Stimulated activated CD4-positive, alpha-beta T cell treated with anti-CD3 and anti-CD28 coated beads, Interleukin-4, amount 100 ng/mL, for 1 hour (primary cell): ENCODE results near the gene PRG2.

ENCODE experiments used
- DNase-seq: peaks from one replicate; pipeline ENCODE4 v3.0.0-alpha.2; 2020

PRG2 gene

DNA sequence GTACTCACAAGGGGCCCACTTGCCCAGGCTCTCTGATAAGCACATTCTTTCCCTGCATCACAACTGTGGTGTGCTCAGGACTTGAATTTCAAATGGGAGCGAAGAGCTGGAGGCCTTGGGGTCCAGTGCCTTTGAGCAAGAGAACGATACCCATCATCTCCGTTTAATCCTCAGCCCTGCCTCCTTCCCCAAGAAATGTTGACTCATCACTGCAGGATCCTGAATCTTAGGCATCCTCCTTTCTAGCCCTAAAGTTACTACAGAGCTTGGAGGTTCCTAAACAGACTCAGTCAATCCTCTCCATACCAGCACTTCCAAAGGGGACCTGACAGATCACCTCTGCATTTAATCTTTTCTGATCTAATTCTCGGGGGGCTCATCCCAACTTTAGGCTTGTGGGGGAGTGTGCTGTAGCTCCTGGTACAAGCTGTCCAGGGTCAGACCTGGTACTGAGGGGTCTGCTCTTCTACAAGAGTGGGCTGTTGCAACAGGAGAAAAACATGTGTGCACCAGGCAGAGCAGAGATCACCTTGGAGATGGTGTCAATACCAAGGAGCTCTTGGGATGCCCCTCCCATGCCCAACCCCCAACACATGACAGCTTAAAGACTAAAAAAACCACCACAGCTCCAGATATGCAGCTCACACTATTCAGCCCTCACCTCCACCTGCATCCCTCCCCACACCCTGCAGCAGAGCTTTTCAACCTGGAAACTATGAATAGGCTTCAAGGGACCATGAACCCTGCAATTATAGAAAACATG, 3.9 kb upstream of the PRG2 start:
- no peak for DNase-seq

DNA sequence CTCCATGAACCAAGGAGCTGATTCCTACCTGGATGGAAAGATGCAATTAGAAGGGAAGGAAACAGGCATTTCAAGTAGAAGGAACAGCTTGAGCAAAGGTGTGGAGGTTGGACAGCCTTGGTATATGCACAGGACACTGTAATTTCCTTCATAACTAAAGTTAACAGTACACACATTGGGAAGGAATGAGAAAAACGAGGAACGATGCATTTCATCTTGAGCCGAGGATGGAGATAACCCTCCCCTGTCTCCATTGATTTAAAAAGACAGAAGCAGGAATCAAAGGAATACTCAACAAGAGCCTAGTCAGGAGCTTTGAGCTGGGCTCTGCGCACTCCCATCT, 2.3 kb upstream of the PRG2 start:
- DNase-seq, result no peak

DNA sequence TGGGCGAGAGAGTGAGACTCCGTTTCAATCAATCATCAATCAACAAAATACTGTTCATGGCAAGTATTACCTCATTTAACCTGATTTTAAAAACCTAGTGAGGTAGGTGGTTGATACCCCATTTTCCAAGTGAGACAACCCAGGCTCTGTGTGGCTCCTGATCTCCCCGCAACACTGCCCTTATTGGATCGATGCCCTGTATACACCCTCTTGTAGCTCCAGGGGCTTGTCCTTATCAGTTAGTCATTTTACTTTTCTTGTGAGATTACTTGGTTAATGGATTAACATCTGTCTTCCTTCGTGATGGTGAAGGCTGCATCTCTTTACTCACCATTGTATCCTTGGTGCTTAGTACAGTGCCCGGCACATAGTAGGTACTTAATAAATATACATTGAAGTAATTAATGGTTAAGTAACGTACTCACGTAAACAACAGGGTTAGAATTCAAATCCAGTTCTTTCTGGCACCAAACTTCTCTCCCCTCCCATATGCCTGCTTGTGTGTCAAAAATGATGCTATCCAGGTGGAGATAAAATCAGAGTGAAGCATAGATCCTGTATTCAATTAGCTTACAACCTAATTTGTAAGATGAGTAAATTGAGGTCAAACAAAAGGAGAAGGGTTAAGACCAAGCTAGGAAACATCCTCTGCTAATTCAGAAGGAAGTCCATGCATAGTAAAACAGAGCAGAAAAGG, 1.8 kb upstream of the PRG2 start:
- no peak for DNase-seq

DNA sequence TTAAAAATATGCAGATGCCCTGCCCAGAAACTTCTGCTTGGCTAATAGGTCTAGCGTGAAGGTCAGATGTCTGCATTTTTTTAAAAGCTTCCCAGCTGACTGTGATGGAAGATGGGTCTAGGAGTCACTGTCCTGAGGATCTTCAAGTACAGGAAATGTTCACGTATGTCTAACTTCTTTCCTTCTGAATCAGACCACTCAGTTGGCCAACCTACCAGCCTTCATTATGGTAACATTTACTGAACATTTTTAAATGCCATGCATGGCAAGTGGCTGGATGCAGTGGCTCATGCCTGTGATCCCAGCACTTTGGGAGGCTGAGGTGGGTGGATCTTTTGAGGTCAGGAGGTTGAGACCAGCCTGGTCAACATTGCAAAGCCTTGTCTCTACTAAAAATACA, 1.1 kb upstream of the PRG2 start:
- no peak for DNase-seq

DNA sequence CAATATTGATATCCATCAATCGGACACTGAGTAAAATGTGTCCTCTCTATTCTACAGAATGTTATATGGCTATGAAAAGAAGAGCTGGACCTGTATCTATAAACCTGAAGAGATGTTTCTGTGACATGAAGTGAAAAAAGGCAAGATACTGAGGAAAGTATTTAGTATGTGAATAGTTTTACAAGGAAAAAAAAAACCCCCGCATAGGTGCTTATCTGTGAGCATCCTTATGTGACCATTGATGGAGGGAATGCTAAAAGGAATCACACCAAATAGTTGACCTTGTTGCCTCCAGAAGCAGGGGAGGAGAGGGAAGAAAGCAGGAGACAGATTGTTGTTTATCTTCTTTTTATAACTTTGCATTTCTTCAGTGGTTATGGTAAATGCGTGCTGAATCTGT, 661 bp upstream of the PRG2 start:
- DNase-seq, result no peak

DNA sequence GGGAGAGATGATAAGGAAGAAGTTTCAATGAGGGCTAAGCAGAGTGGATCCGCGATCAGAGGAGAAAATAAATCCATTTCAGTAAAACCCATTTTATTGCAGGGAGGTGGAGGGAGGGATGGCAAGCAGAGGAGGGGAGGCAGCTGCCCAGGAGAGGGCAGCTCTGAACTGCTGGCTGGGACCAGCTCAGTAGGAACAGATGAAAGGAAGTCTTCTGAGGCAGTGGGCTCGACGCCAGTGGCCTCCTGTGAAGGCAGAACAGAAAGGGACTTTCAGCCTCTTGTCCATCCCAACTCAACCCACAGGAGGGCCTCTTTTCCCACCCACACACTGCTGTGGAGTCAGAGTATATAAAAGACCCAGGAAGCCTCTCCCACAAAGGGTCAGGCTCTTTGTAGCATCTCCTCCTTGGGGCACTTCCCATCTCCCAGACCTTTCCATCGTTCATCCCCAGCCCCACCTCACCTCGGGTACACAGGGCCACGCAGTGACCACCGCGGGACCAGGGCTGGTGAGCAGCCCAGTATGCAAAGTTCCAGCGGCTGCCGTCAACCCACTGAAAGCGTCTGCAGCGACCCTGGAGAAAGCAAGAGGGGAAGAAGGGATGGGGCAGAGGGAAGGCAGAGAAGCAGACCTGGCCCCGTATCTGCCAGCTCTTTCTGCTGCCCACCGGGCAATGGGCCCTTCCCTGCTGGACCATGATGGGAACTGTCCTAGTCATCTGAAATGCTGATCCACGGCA, 3.0 kb downstream of the PRG2 start:
- no peak for DNase-seq

DNA sequence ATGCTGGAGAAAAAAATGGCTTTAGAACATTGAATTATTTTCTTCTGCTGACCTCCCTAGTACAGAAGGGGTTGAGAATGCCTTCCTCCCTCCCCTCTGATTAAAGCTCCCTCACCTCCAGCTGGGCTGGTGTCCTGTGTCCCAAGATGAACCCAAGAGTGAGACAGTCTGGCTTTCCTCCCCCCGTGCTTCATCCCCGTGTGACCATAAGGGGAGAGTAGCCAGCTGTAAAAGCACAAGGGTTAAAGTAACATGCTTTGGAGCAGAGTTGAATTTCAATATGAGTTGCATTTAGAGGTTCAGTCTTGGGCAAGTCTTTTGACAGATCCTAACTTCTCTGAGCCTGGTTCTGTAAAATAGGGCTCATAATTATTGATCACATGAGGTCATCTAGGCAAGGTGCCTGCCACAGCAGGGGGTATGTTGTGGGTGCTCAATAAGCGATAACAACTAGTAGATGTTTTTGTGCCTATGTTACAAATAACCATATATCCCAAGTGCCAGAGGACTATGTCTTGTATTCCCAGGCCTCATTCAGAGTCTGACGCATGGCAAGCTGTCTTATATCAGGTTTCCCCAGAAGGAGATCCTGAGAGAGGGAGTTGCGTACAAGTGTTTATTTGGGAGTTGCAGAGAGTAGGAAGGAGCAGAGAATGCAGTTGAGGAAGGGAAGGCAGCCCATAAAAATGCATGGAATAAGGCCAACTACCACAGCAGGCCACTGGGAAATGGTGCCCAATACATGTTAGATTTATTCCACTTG, 4.1 kb downstream of the PRG2 start:
- no peak for DNase-seq

DNA sequence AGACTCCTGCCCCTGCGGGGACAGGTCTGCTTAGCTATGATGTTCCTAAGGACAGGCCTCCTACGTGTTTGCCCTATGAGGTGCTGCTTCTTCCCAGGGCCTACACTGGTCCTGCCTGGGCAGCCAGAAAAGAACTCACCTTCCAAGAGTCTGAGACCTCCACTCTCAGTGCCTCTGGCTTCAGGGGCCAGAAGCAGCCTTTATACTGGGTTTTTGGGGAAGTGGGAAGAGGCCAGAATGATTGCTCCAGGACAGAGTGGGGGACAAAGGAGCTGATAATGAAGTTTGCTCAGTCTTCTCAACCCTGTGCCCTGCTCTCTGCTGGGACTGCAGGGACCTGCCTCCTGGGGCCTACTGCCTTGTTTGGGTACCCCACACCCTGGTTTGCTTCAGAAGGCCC, 9.5 kb downstream of the PRG2 start, which contains the start of gene PRG3:
Gene PRG3, minus strand, starts transcription at position 176 of the 400 bp plus-strand sequence. CDS start 442 bp downstream, outside the sequence.
- no peak for DNase-seq

DNA sequence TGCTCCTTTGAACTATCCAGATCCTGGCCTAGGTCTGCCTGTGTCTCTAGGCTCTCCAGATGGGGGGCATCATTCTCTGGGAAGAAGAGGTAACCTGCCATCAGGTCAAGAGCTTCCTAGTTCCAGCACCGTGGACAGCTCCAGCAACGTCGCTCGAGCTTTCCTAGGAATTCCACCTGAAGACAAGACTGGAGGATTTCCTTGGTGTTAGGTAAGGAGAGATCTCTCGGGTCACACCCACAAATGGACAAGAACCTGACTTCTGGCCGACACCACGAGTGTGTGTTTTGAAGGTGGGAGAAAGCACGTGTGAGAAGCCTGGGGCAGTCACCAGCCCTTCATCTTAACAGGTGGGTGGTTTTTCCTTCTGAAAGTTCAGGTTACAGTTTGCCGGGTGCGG, 10.7 kb downstream of the PRG2 start:
- no peak for DNase-seq

DNA sequence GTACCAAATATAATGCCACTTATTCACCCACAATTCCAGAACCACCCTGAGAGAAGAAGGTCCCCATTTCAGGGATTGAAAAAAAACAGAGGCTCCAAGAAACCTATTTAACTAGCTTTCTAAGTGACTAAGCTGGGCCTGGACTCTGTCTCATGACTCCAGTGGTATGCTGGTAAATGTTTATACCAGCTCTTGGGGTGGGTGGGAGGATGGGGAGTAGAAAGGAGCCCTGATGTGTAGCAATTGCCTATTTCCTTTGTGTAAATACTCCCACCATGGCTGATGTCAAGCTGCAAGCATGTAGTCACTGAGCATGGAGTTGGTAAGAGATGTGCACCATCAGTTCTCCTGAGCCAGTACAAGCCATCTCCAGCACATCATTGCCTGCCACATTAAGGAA, 12.3 kb downstream of the PRG2 start:
- DNase-seq, result no peak

DNA sequence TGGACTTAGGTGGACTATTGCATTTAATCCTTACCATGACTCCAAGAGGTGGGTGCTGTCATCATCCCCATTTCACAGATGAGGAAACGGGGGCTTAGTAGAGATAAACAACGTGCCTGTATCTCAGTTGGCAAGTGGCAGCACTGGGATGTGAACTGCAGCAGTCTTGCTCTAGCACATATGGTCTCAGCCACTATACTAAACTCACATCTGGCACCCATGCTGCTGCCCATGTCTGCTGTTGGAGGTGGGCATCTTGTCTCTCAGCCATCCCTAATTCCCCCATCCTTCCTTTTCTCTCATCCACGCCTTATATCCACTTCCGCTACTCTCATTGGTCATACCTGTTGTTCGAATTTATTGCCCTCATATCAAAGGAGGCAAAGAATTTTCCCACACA, 13.3 kb downstream of the PRG2 start:
- no peak for DNase-seq

DNA sequence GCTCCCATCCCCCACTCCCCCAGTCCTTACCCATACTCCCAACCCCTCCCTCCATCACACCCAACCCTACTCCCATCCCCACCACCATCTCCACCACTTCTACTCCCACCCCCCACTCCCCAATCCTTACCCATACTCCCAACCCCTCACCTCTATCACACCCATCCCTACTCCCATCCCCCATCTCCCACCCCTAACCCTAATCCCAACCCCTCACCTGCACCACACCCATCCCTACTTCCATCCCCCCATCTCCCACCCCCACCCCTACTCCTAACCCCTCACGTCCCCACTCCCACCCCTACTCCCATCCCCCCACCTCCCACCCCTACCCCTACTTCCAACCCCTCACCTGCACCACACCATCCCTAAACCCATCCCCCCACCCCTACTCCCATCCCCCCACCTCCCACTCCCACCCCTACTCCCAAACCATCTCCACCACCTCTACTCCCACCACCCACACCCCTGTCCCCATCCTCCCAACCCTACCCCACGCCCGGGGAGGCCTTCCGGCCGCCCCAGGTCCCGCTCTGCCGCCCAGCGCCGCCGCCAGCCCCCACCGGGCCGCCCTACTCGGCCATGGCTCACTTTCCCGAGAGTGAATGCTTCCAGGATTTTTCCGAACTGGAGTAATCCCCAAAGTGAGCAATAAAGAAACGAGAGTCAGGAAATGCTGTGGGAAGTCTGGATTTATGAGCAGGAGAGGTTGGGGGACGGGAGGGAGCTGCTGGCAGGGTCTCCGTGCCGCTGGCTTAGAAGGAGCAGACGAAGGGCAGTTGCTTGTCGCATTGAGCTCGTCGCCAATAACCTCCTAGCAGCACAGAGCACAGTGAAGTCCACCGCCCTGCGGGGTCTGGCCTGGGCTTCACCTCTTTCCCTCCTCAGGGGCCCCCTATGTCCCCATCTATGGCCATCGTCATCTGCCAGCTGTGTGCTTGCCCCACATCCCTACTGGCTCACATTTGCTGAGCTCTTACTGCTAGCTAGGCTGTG, 14.1 kb downstream of the PRG2 start:
- DNase-seq, result no peak

DNA sequence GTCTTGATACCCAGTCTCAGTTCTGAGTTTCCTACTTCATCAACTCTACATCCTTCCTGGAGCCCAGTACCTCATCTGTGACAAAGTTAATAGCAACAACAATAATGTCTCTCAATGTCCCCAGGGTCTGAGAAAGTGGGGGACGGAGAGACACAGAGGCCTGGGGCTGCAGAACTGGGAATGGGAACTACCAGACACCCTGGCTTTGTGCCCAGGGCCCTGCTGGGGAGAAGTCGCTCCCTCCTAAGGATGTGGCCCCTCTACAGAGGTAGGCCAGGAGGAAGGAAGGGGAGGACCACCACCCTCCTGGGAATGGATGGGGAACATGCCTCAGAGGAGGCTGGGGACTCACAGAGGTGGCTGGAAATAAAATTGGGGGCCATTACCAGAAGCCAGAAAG, 15.0 kb downstream of the PRG2 start:
- DNase-seq, result no peak

DNA sequence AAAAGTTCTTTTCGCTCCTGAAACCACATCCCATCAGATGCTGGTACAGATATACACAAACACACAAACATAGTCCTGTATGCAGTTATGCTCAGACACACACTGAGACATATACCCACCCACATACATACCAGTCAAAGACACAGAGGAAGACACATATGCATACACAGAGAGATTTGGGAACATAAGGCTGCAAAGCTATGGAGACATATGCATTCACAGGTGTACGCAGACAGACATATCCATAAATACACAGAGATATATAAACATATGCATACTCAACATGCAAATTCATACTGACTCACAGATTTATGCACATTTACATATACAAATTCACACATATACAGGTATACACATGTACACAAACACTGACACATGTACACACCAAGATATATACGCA, 15.5 kb downstream of the PRG2 start:
- DNase-seq, result no peak

DNA sequence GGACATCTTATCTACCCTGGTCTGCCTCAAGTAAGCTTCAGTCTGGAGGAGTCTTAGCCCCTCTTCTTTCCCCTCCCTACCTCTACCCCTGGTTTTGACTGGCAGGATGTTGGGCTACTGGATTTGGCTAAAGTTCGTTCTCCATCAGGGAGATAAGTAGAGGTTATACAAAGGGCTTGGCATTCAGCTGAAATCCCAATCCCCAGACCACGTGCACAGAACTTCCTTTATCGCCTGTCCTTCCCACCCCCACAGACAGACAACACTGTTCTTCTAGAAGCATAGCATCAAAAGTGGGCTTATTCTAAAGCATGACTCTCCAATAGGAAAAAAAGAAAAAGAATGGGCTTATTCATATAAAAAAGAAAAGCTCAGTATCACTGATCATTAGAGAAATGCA, 17.3 kb downstream of the PRG2 start:
- no peak for DNase-seq

DNA sequence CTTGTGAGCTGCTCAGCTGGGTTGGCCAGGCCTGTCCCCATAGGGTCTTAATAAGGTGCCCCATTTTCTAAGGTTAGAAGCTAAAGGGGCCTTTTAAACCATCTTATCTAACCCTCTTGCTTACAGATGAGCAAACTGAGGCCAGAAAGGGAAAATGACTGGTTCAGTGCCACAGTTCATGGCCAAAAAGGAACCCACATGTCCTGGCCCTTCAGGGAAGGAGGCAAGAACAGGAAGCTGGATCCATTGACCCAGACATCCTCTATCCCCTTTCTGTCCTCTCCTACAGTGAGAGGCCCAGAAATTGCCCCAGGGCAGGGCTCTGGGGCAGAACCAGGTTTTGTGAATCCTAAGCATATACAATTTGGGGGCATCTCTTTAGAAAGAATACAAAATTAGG, 19.5 kb downstream of the PRG2 start:
- no peak for DNase-seq

DNA sequence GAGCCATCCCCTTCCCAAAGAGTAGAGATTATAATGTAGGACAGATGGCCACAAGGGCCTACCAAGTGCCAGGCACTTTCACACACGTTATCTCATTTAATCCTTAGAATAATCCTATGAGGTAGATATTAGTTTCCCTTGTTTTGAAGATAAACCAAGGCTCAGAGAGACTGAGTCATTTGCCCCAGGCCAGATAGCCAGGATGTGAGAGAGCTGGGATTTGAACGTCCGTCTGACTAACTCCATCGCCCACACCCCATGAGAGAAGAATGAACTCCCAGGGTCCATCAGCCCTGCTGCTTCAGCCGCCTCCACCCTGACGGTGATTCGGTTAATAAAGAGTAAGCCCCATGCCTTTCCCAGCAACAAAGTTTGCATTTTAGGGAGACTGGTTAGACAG, 20.2 kb downstream of the PRG2 start:
- DNase-seq, result no peak

DNA sequence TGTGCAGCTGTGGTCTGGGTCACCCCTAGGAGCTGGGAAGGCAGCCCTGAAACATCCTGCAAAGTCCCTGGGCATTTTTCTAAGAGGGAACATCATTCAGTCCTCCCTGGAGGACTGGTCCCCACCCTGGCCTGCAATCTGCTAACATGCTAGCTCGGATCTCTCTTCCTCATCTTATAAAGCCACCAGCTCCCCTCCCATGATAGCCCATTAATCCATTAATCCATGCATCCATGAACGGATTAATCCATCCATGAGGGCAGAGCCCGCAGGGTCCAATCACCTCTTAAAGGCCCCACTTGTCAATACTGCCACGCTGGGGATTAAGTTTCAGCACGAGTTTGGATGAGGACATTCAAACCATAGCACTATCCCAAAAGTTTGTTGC, 21.6 kb downstream of the PRG2 start:
- no peak for DNase-seq

DNA sequence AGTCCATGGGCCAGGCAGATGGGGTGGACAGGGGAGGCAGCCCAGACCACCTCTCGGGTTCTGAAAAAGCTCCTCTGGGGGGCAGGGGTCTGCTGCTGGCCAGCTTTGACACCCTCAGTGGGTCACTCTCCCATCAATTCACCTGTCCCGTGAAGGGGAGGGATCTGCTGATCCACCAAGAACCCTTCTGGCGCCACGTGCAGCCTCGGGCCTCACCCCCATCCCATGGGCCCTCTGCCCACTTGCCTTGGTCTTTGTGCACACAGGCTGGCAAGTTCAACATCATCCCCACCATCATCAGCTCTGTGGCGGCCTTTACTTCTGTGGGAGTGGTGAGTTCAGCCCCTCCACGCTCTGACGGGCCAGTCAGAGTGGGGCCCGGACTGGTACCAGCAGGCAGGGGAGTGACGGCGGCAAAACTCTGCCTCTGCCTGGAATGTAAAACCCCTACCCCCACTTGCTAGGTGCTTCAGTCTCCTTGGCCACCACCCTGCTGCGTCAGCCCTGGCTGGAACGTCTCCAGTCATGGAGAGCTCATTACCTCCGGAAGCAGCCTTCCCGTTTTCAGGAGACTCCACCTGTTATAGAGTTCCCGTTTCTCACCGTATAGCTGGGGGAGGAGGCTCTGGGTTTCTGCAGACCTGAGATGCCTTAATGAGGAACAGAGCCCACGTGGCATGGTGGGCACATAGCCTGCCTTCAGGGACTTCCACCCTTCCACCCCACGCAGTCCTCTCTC, 22.2 kb downstream of the PRG2 start:
- no peak for DNase-seq

DNA sequence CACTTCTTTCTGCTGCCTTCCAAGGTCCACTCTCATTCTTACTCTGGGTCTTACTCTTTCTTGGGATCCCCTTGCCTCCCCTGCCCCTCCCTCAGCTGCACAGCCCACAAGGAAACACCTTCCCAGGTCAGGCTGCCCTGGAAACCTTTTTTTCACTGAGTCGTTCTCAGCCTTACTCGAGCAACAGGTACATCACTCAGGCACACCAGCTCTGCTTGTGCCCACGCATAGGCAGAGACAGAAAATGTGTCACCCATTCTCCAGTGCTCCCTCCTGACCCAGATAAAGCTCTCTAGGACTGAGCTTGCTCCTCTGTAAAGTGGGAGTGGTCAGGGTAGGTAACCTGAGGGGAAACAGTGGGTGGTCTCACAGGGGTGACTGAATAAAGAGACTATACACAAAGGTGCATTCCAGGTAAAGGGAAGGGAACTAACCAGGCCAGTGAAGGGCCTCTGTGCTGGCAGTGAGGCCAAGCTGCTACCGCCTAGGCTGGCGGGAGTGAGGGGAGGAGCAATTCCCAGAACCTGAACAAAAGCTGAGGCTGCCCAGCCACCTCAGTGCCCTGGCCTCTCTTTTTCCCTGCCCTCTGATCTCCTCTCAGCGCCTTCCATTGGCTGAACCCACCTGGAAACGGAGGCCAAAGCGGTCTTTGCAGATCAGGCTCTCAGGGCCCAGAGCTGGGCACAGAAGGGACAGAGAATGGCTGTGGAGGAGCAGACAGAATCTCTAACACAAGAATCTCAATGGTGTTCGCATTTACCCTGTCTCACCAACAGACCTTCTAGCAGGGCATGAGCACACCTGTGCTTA, 25.4 kb downstream of the PRG2 start:
- no peak for DNase-seq
